Body of pancreas (tissue), 4 donors: ENCODE measurements around the gene TTC38. TPM values are rescaled to one million over a fixed set of nuclear protein-coding genes. Genes with fewer than 3 reads are reported as not detected.

Experiments used
- ATAC-seq: fragments of 150-250 bp; one replicate; pipeline ENCODE4 v1.9.1; 2016
- DNase-seq, 4 donors: peaks; one replicate each; pipeline ENCODE4 v3.0.0-alpha.2; 2019
- H3K27ac ChIP-seq, 4 donors: fragments of 200-600 bp; sonication (generic); 1 replicate in 3 of 4; 2 replicates in 1 of 4; pipeline versions ENCODE4 v1.5.1 to v1.6.1; 2016 to 2019; ENCODE audit warnings: mild to moderate bottlenecking in 1 of 4, mixed read lengths in 1 of 4, moderate library complexity in 1 of 4
- H3K27me3 ChIP-seq, 2 donors: fragments of 200-600 bp; sonication (generic); one replicate each; pipeline ENCODE4 v1.6.0; 2016; ENCODE audit warnings: mild to moderate bottlenecking in 1 of 2
- H3K36me3 ChIP-seq, 2 donors: fragments of 200-600 bp; sonication (generic); replicated peaks in 1 of 2; 2 replicates each; pipeline ENCODE4 v1.5.1; 2016; ENCODE audit warnings: low read depth in 2 of 2; ENCODE audit not compliant: insufficient read depth in 1 of 2
- H3K4me1 ChIP-seq: fragments of 200-600 bp; sonication (generic); one replicate; pipeline ENCODE4 v1.6.0; 2016
- H3K4me3 ChIP-seq, 2 donors: fragments of 200-600 bp; sonication (generic); 1 replicate in 1 of 2; 2 replicates in 1 of 2; pipeline ENCODE4 v1.5.1; 2016 to 2019
- H3K9me3 ChIP-seq, 3 donors: fragments of 200-600 bp; sonication (generic); 1 replicate in 2 of 3; 2 replicates in 1 of 3; pipeline ENCODE4 v1.5.1; 2016
- POLR2A ChIP-seq, 3 donors: fragments of 450-650 bp; IDR thresholded peaks; one replicate each; pipeline ENCODE4 v1.6.1; 2016; ENCODE audit warnings: antibody characterized with exemption in 3 of 3, mild to moderate bottlenecking in 2 of 3
- WGBS, 2 donors: methylation state at CpG; one replicate each; pipeline ENCODE4 v1.1.5; 2017; 5-methylcytosine and 5-hydroxymethylcytosine counted together
- intact Hi-C: fragments of 100-400 bp; cut with DNase I; formaldehyde crosslinking; loops from one replicate; pipeline ENCODE4 v1.15.1; 2023
- total RNA-seq, 2 donors: library from RNA; depleted of rRNA; stranded (reverse); fragments of >200 nt; gene quantifications; one replicate each; pipeline ENCODE4 v1.1.0, GENCODE V29; 2016
- TF ChIP-seq, protein P1 (sequence below), 7 experiments: fragments of 450-650 bp in 4 of 7; fragments of 200-600 bp in 3 of 7; sonication (generic) in 3 of 7; IDR thresholded peaks; one replicate each; pipeline ENCODE4 v1.5.1; 2016 to 2019; ENCODE audit warnings: antibody characterized with exemption in 7 of 7

Gene TTC38
- total RNA-seq, 2 donors from 2014 or later = 38.4 to 113 TPM

- H3K9me3 ChIP-seq = no peaks in the 10 kb centered on the region
- peaks cover 17% of the 10 kb centered on the region for H3K4me1 ChIP-seq
- intact Hi-C loops = no loop called here
- H3K27ac ChIP-seq = no peak overlapping the region
- TF ChIP-seq POLR2A (IDR thresholded peaks at IDR 0.05) = no peak
- DNase-seq (no peak), ATAC-seq (no peak)
- peaks cover 0 to 19% of the 10 kb centered on the region in 2 donors for H3K36me3 ChIP-seq
- H3K27me3 ChIP-seq = no peaks in the 10 kb centered on the region
- no peak overlapping the region for H3K4me3 ChIP-seq
- WGBS, 2 donors = 84 to 92% methylated on average over 8 of the region's 8 CpGs
Measured at GRCh38 chr22:46338636-46339035, 70.8 kb downstream of the TTC38 start.

- DNase-seq (no peak), ATAC-seq (no peak)
- H3K36me3 ChIP-seq = peaks cover 0 to 23% of the 10 kb centered on the region in 2 donors
- H3K9me3 ChIP-seq = no peaks in the 10 kb centered on the region
- no peaks in the 10 kb centered on the region for H3K27me3 ChIP-seq
- 77% methylated on average over 5 of the region's 5 CpGs for WGBS, 2 donors
- H3K4me3 ChIP-seq = no peak overlapping the region
- H3K4me1 ChIP-seq = peaks cover 17% of the 10 kb centered on the region
- H3K27ac ChIP-seq = no peak overlapping the region
- intact Hi-C loops = no loop called here
- TF ChIP-seq POLR2A (IDR thresholded peaks at IDR 0.05) = no peak
- TF ChIP-seq, protein P1, sequence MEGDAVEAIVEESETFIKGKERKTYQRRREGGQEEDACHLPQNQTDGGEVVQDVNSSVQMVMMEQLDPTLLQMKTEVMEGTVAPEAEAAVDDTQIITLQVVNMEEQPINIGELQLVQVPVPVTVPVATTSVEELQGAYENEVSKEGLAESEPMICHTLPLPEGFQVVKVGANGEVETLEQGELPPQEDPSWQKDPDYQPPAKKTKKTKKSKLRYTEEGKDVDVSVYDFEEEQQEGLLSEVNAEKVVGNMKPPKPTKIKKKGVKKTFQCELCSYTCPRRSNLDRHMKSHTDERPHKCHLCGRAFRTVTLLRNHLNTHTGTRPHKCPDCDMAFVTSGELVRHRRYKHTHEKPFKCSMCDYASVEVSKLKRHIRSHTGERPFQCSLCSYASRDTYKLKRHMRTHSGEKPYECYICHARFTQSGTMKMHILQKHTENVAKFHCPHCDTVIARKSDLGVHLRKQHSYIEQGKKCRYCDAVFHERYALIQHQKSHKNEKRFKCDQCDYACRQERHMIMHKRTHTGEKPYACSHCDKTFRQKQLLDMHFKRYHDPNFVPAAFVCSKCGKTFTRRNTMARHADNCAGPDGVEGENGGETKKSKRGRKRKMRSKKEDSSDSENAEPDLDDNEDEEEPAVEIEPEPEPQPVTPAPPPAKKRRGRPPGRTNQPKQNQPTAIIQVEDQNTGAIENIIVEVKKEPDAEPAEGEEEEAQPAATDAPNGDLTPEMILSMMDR (IDR thresholded peaks at IDR 0.05) = no peak
Measured at GRCh38 chr22:46339956-46340355, 72.1 kb downstream of the TTC38 start.

GRCh38 chr22:46340676-46341075 is 72.9 kb downstream of the TTC38 start:
- intact Hi-C loops = no loop called here
- TF ChIP-seq, protein P1 (IDR thresholded peaks at IDR 0.05) = no peak
- TF ChIP-seq POLR2A (IDR thresholded peaks at IDR 0.05) = no peak
- ATAC-seq (no peak), DNase-seq (no peak)
- H3K36me3 ChIP-seq = peaks cover 0 to 23% of the 10 kb centered on the region in 2 donors
- no peaks in the 10 kb centered on the region for H3K27me3 ChIP-seq
- H3K4me1 ChIP-seq = peaks cover 19% of the 10 kb centered on the region
- H3K27ac ChIP-seq = no peak overlapping the region
- no peak overlapping the region for H3K4me3 ChIP-seq
- no peaks in the 10 kb centered on the region for H3K9me3 ChIP-seq
- 81 to 88% methylated on average over 10 to 13 of the region's 13 CpGs for WGBS, 2 donors

Other genes with a start within 250 kb of the TTC38 start
- 10 to 100 TPM; 15.8 to 19.8 TPM for gene PPARA, start 117.5 kb upstream of the TTC38 start, total RNA-seq
- 10 to 100 TPM in 1 of 2 donors, 1 to 10 TPM in 1; 5.9 to 12.5 TPM for gene CDPF1, start 17.7 kb upstream of the TTC38 start, total RNA-seq
- gene PKDREJ, start 4.7 kb upstream of the TTC38 start, total RNA-seq = under 1 TPM; under 0.01 to 0.33 TPM
- gene GTSE1, start 28.9 kb downstream of the TTC38 start, total RNA-seq = under 1 TPM in 1 of 2 donors, not detected in 1; 0.26 TPM
- gene TRMU, start 67.7 kb downstream of the TTC38 start, total RNA-seq = 10 to 100 TPM; 34.2 to 43.5 TPM